ENCODE results near the gene GATD1.

- TF ChIP-seq POLR2AphosphoS5 (IDR thresholded peaks at IDR 0.05; ENCODE audit: low read depth, low read length) (no peak), POLR2A (IDR thresholded peaks at IDR 0.05; ENCODE audit: low read depth, low read length) (no peak)
These were observed 5.6 kb downstream of the GATD1 start for GRCh38 chr11:771617-772204.
